HL-60 (cell line): ENCODE measurements around the gene KHSRP.

ENCODE experiments used
- DNase-seq, 2 experiments: peaks; one replicate each; pipeline ENCODE4 v3.0.0-alpha.2; 2010 to 2020; ENCODE audit warnings: low read depth in 1 of 2, low spot score in 1 of 2
- H3K27ac ChIP-seq: fragments of 250-450 bp; sonication (Bioruptor Pico); replicated peaks from 2 replicates; pipeline ENCODE4 v1.5.1; 2020; ENCODE audit warnings: mild to moderate bottlenecking, moderate library complexity
- H3K27me3 ChIP-seq: fragments of 250-450 bp; sonication (Bioruptor Pico); 2 replicates; pipeline ENCODE4 v1.5.1; 2021; ENCODE audit warnings: mild to moderate bottlenecking, moderate library complexity; ENCODE audit not compliant: insufficient read depth, poor library complexity, severe bottlenecking
- H3K4me3 ChIP-seq: replicated peaks from 2 replicates; pipeline ENCODE4 v1.5.1; 2011; ENCODE audit warnings: mild to moderate bottlenecking, control low read depth, low read length; ENCODE audit not compliant: insufficient read depth
- CTCF ChIP-seq: IDR thresholded peaks from one replicate; pipeline ENCODE4 v1.5.1; 2011; ENCODE audit warnings: low read length, control low read depth, inconsistent platforms; ENCODE audit not compliant: insufficient read depth
- GABPA ChIP-seq: IDR thresholded peaks from 2 replicates; pipeline ENCODE4 v1.6.1; 2012; ENCODE audit warnings: low read depth
- POLR2AphosphoS5 ChIP-seq: IDR thresholded peaks from 2 replicates; pipeline ENCODE4 v1.6.1; 2012; ENCODE audit warnings: low read depth
- REST ChIP-seq: IDR thresholded peaks from 2 replicates; pipeline ENCODE4 v1.6.1; 2012; ENCODE audit warnings: low read depth; ENCODE audit not compliant: insufficient replicate concordance
- SPI1 ChIP-seq: IDR thresholded peaks from 2 replicates; pipeline ENCODE4 v1.6.1; 2012; ENCODE audit warnings: low read depth, mild to moderate bottlenecking, borderline replicate concordance

Gene KHSRP

GRCh38 chr19:6460099-6460884, 35.7 kb upstream of the KHSRP start:
- DNase-seq: peak; percentile 90 to 99
- Histone ChIP-seq H3K27me3 (peaks cover 11% of the 10 kb centered on the region), H3K27ac (peak overlapping the region; percentile 61), H3K4me3 (peak overlapping the region; percentile 70)
- TF ChIP-seq POLR2AphosphoS5 (no peak), SPI1 (peak; percentile 48; the same call in 1 of the 2 replicates), REST (no peak), GABPA (no peak), CTCF (peak; percentile 55)

- DNase-seq: peak; percentile 40 to 60
- peak within 1 kb of the TSS; percentile 70 for H3K4me3 ChIP-seq
- no peak for TF ChIP-seq SPI1
- no peak for TF ChIP-seq POLR2AphosphoS5
- no peak for TF ChIP-seq REST
- TF ChIP-seq CTCF: no peak
- no peak for TF ChIP-seq GABPA
- H3K27ac ChIP-seq: peak within 1 kb of the TSS; percentile 61
- peaks cover 8% of the 10 kb centered on the region for H3K27me3 ChIP-seq
Measured at GRCh38 chr19:6459262-6460098, 34.9 kb upstream of the KHSRP start, which contains the start of gene SLC25A23. Gene SLC25A23 (minus strand): TSS chr19:6459792. CDS start chr19:6459628, 164 bp downstream.

GRCh38 chr19:6458695-6459261, 34.2 kb upstream of the KHSRP start:
- H3K27me3 ChIP-seq: peaks cover 1% of the 10 kb centered on the region
- DNase-seq: no peak
- TF ChIP-seq REST (no peak), POLR2AphosphoS5 (no peak), GABPA (no peak), CTCF (no peak), SPI1 (no peak)
- H3K4me3 ChIP-seq: peak overlapping the region; percentile 70
- no peak overlapping the region for H3K27ac ChIP-seq
